ENCODE data around the gene STAC2.

STAC2 gene

GRCh38 chr17:39231591-39232551 lies 6.1 kb upstream of the STAC2 start:
- DNase-seq = peak; percentile 65

GRCh38 chr17:39231091-39231561 lies 5.4 kb upstream of the STAC2 start:
- peak; percentile 37 for DNase-seq

- no peak for DNase-seq
These were observed 4.6 kb upstream of the STAC2 start for GRCh38 chr17:39230361-39230760.

- peak; percentile 56 for DNase-seq
These were observed 3.6 kb upstream of the STAC2 start for GRCh38 chr17:39229274-39229913.

- no peak for DNase-seq
These were observed 1.7 kb upstream of the STAC2 start for GRCh38 chr17:39227364-39227919.

- DNase-seq = peak; percentile 73
These were observed 376 bp upstream of the STAC2 start for GRCh38 chr17:39225959-39226683.

GRCh38 chr17:39224778-39225307 lies 902 bp downstream of the STAC2 start:
- DNase-seq = no peak

GRCh38 chr17:39223907-39224777 lies 1.6 kb downstream of the STAC2 start:
- DNase-seq = no peak

GRCh38 chr17:39222866-39223834 lies 2.6 kb downstream of the STAC2 start:
- DNase-seq = no peak

- DNase-seq = no peak
These were observed 3.6 kb downstream of the STAC2 start for GRCh38 chr17:39222151-39222550.

- DNase-seq = no peak
These were observed 4.2 kb downstream of the STAC2 start for GRCh38 chr17:39221572-39221971.

- no peak for DNase-seq
These were observed 6.0 kb downstream of the STAC2 start for GRCh38 chr17:39219647-39220154.

GRCh38 chr17:39218906-39219305 lies 6.8 kb downstream of the STAC2 start:
- no peak for DNase-seq

- DNase-seq = no peak
These were observed 7.9 kb downstream of the STAC2 start for GRCh38 chr17:39217734-39218369.

- no peak for DNase-seq
These were observed 11.9 kb downstream of the STAC2 start for GRCh38 chr17:39213852-39214251.

- DNase-seq = no peak
These were observed 12.8 kb downstream of the STAC2 start for GRCh38 chr17:39212841-39213480.

- no peak for DNase-seq
These were observed 13.4 kb downstream of the STAC2 start for GRCh38 chr17:39212195-39212810.

GRCh38 chr17:39210093-39210434 lies 15.7 kb downstream of the STAC2 start:
- no peak for DNase-seq

All from fibroblast of skin of right biceps (primary cell).